A549 (cell line): ENCODE results near the gene MPL. TPM values are rescaled to one million over a fixed set of nuclear protein-coding genes. Genes with fewer than 3 reads are reported as not detected.

Source experiments
- ATAC-seq, 2 experiments: fragments of 200-7000 bp in 1 of 2; fragments of >200 bp in 1 of 2; cut with Nextera tagmentation in 1 of 2; cut with Tn5 transposase in 1 of 2; 3 replicates each; pipeline versions ENCODE4 v1.8.0 to v1.9.1; 2018 to 2020; ENCODE audit warnings: mild to moderate bottlenecking in 1 of 2, moderate library complexity in 1 of 2
- CTCF ChIA-PET: fragments of 300-600 bp; sonication (Branson Sonifier 250); formaldehyde crosslinking; extraction: SDS; loops from one replicate; lab custom pipeline; 2021; ENCODE audit warnings: antibody characterized with exemption, inconsistent platforms; lab: Yijun Ruan, JAX
- POLR2A ChIA-PET: fragments of 350-600 bp; formaldehyde crosslinking; extraction: SDS; loops from one replicate; lab custom pipeline; 2021; ENCODE audit warnings: antibody characterized with exemption, inconsistent platforms; lab: Yijun Ruan, JAX
- DNase-seq, 2 experiments: peaks; one replicate each; pipeline versions ENCODE4 v3.0.0 to v3.0.0-alpha.2; 2011 to 2016; ENCODE audit warnings: low read depth in 1 of 2, low spot score in 1 of 2
- FAIRE-seq: peaks from 2 replicates; lab custom pipeline; 2011; peaks lifted over from hg19 to GRCh38; lab: Jason Lieb, UNC
- H3K27ac ChIP-seq, 2 experiments: fragments of >200 bp; sonication (Bioruptor Twin); formaldehyde crosslinking; 3 replicates each; pipeline ENCODE4 v1.5.1; 2016 to 2017
- H3K4me1 ChIP-seq: fragments of >200 bp; sonication (Bioruptor Twin); formaldehyde crosslinking; 3 replicates; pipeline ENCODE4 v1.6.1; 2016
- H3K4me2 ChIP-seq: fragments of >200 bp; sonication (Bioruptor Twin); formaldehyde crosslinking; 3 replicates; pipeline ENCODE4 v1.6.1; 2016
- H3K4me3 ChIP-seq: fragments of >200 bp; sonication (Bioruptor Twin); formaldehyde crosslinking; 3 replicates; pipeline ENCODE4 v1.5.1; 2016
- H3K9me3 ChIP-seq: fragments of >200 bp; sonication (Bioruptor Twin); formaldehyde crosslinking; 3 replicates; pipeline ENCODE4 v1.6.1; 2016
- BCL3 ChIP-seq: fragments of >200 bp; sonication (Bioruptor Twin); formaldehyde crosslinking; IDR thresholded peaks from 3 replicates; pipeline ENCODE4 v1.6.1; 2016
- CBX2 ChIP-seq: fragments of 200-600 bp; sonication (generic); IDR thresholded peaks from 2 replicates; pipeline ENCODE4 v1.6.1; 2016; ENCODE audit warnings: low read depth, mild to moderate bottlenecking, borderline replicate concordance
- CBX8 ChIP-seq: fragments of 200-600 bp; sonication (generic); IDR thresholded peaks from 2 replicates; pipeline ENCODE4 v1.6.1; 2016
- ESRRA ChIP-seq: fragments of 150-350 bp; IDR thresholded peaks from 2 replicates; pipeline ENCODE4 v1.6.1; 2014; ENCODE audit warnings: mild to moderate bottlenecking, low read length, borderline replicate concordance
- HDAC2 ChIP-seq: fragments of 200-600 bp; sonication (generic); IDR thresholded peaks from 2 replicates; pipeline ENCODE4 v1.6.1; 2016
- HOXA7 ChIP-seq: fragments of 250-450 bp; sonication (Bioruptor Pico); IDR thresholded peaks from 2 replicates; pipeline ENCODE4 v1.5.0; 2020; ENCODE audit warnings: mild to moderate bottlenecking, moderate library complexity
- JUN ChIP-seq, 2 experiments: fragments of >200 bp; sonication (Bioruptor Twin); formaldehyde crosslinking; IDR thresholded peaks; 2 replicates in 1 of 2; 3 replicates in 1 of 2; pipeline ENCODE4 v1.6.1; 2016 to 2017
- KDM1A ChIP-seq: fragments of 200-600 bp; sonication (generic); IDR thresholded peaks from 2 replicates; pipeline ENCODE4 v1.6.1; 2016; ENCODE audit warnings: low read depth, mild to moderate bottlenecking
- KDM5A ChIP-seq: fragments of 200-600 bp; sonication (generic); IDR thresholded peaks from 2 replicates; pipeline ENCODE4 v1.6.1; 2016; ENCODE audit warnings: antibody characterized with exemption, mild to moderate bottlenecking
- MAFK ChIP-seq: fragments of 450-650 bp; IDR thresholded peaks from 2 replicates; pipeline ENCODE4 v1.6.1; 2014; ENCODE audit not compliant: partially characterized antibody
- MAX ChIP-seq: IDR thresholded peaks from 2 replicates; pipeline ENCODE4 v1.6.1; 2012
- MAZ ChIP-seq: fragments of 150-350 bp; IDR thresholded peaks from 2 replicates; pipeline ENCODE4 v1.6.1; 2014; ENCODE audit warnings: antibody characterized with exemption, low read depth, low read length, borderline replicate concordance
- MYC ChIP-seq: IDR thresholded peaks from 2 replicates; pipeline ENCODE4 v1.6.1; 2012; ENCODE audit warnings: mild to moderate bottlenecking, inconsistent platforms, low read length, improper control_type of control experiment, borderline replicate concordance
- NFE2L2 ChIP-seq: fragments of 150-350 bp; conservative IDR thresholded peaks from 2 replicates; pipeline ENCODE4 v1.6.1; 2014; ENCODE audit warnings: low read length
- NPAS2 ChIP-seq: fragments of 250-450 bp; sonication (Bioruptor Pico); IDR thresholded peaks from 2 replicates; pipeline ENCODE4 v1.8.0; 2022; ENCODE audit warnings: mild to moderate bottlenecking, moderate library complexity, borderline replicate concordance
- PHF8 ChIP-seq: fragments of 200-600 bp; sonication (generic); IDR thresholded peaks from 2 replicates; pipeline ENCODE4 v1.6.1; 2016; ENCODE audit warnings: low read depth, mild to moderate bottlenecking, antibody characterized with exemption, moderate library complexity, borderline replicate concordance
- POLR2AphosphoS2 ChIP-seq: conservative IDR thresholded peaks from 2 replicates; pipeline ENCODE4 v1.6.1; 2012; ENCODE audit warnings: low read length, improper control_type of control experiment, inconsistent platforms
- RARB ChIP-seq: fragments of 250-450 bp; sonication (Bioruptor Pico); IDR thresholded peaks from 2 replicates; pipeline ENCODE4 v1.8.0; 2021; ENCODE audit warnings: mild to moderate bottlenecking, moderate library complexity
- RCOR1 ChIP-seq: fragments of 150-350 bp; IDR thresholded peaks from 2 replicates; pipeline ENCODE4 v1.6.1; 2014; ENCODE audit warnings: antibody characterized with exemption, low read length, low read depth
- TFCP2L1 ChIP-seq: fragments of 250-450 bp; sonication (Bioruptor Pico); IDR thresholded peaks from 2 replicates; pipeline ENCODE4 v1.5.0; 2021; ENCODE audit warnings: mild to moderate bottlenecking
- TP53 ChIP-seq: fragments of 250-450 bp; sonication (Bioruptor Pico); IDR thresholded peaks from 2 replicates; pipeline ENCODE4 v1.5.0; 2021; ENCODE audit warnings: mild to moderate bottlenecking, moderate library complexity
- ZNF302 ChIP-seq: fragments of 250-450 bp; sonication (Bioruptor Pico); IDR thresholded peaks from 2 replicates; pipeline ENCODE4 v1.9.0; 2021; ENCODE audit warnings: inconsistent platforms, mild to moderate bottlenecking, moderate library complexity
- WGBS: methylation state at CpG from one replicate; pipeline ENCODE4 v1.1.6; 2017; ENCODE audit errors: missing lambda C conversion rate; 5-methylcytosine and 5-hydroxymethylcytosine counted together
- polyA plus RNA-seq, 4 experiments: library from polyadenylated mRNA; depleted of rRNA in 3 of 4; stranded (reverse); fragments of >200 nt; fragmentation: RNase III in 1 of 4; extraction: RNeasy Plus Mini Kit Qiagen cat#74134 plus additional on column Dnase treatment in 1 of 4; gene quantifications; 2 replicates in 3 of 4; 3 replicates in 1 of 4; pipeline ENCODE4 v1.2.3, GENCODE V29; 2011 to 2017
- TF ChIP-seq, protein P1 (sequence below): fragments of 200-600 bp; sonication (generic); IDR thresholded peaks from 2 replicates; pipeline ENCODE4 v1.6.1; 2016; ENCODE audit warnings: antibody characterized with exemption, mild to moderate bottlenecking, moderate library complexity
- TF ChIP-seq, protein P2 (sequence below): fragments of 150-350 bp; IDR thresholded peaks from 2 replicates; pipeline ENCODE4 v1.6.1; 2014; ENCODE audit warnings: low read depth, mild to moderate bottlenecking, low read length

MPL gene
- polyA plus RNA-seq, 2 of the 4 experiments (the other 2 are of a cell fraction) = not detected

GRCh38 chr1:43314233-43314632, 23.4 kb upstream of the MPL start:
- H3K4me2 ChIP-seq = no peak overlapping the region
- POLR2A ChIA-PET = no interaction called here
- no peak overlapping the region for H3K4me3 ChIP-seq
- whole genome bisulfite sequencing = 82% methylated on average over 5 of the region's 5 CpGs
- no peak overlapping the region for H3K27ac ChIP-seq
- FAIRE-seq (no peak), DNase-seq (no peak), ATAC-seq (no peak)
- CTCF ChIA-PET = no interaction called here
- H3K4me1 ChIP-seq = no peaks in the 10 kb centered on the region
- no peak for TF ChIP-seq POLR2AphosphoS2
- H3K9me3 ChIP-seq = no peaks in the 10 kb centered on the region

DNA sequence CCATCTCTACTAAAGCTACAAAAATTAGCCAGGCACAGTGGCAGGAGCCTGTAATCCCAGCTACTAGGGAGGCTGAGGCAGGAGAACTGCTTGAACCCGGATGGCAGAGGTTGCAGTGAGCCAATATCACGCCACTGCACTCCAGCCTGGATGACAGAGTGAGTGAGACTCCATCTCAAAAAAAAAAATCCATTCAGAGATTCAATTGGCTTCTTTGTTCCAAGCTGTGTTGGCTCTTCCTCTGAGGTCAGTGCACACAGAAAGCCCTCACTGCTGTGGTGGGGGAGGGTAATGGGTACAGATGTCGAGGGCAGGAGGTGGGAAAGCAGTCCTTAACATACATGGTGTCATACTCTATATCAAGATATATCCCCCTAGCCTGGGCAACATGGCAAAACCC, 22.1 kb upstream of the MPL start:
- no peak overlapping the region for H3K27ac ChIP-seq
- DNase-seq = no peak
- H3K4me1 ChIP-seq = no peaks in the 10 kb centered on the region
- no peak for TF ChIP-seq RCOR1
- no peak for TF ChIP-seq HDAC2
- TF ChIP-seq ZNF302 = no peak
- TF ChIP-seq BCL3 = no peak
- TF ChIP-seq, protein P1, sequence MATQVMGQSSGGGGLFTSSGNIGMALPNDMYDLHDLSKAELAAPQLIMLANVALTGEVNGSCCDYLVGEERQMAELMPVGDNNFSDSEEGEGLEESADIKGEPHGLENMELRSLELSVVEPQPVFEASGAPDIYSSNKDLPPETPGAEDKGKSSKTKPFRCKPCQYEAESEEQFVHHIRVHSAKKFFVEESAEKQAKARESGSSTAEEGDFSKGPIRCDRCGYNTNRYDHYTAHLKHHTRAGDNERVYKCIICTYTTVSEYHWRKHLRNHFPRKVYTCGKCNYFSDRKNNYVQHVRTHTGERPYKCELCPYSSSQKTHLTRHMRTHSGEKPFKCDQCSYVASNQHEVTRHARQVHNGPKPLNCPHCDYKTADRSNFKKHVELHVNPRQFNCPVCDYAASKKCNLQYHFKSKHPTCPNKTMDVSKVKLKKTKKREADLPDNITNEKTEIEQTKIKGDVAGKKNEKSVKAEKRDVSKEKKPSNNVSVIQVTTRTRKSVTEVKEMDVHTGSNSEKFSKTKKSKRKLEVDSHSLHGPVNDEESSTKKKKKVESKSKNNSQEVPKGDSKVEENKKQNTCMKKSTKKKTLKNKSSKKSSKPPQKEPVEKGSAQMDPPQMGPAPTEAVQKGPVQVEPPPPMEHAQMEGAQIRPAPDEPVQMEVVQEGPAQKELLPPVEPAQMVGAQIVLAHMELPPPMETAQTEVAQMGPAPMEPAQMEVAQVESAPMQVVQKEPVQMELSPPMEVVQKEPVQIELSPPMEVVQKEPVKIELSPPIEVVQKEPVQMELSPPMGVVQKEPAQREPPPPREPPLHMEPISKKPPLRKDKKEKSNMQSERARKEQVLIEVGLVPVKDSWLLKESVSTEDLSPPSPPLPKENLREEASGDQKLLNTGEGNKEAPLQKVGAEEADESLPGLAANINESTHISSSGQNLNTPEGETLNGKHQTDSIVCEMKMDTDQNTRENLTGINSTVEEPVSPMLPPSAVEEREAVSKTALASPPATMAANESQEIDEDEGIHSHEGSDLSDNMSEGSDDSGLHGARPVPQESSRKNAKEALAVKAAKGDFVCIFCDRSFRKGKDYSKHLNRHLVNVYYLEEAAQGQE = no peak
- TF ChIP-seq, protein P2, sequence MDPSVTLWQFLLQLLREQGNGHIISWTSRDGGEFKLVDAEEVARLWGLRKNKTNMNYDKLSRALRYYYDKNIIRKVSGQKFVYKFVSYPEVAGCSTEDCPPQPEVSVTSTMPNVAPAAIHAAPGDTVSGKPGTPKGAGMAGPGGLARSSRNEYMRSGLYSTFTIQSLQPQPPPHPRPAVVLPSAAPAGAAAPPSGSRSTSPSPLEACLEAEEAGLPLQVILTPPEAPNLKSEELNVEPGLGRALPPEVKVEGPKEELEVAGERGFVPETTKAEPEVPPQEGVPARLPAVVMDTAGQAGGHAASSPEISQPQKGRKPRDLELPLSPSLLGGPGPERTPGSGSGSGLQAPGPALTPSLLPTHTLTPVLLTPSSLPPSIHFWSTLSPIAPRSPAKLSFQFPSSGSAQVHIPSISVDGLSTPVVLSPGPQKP = no peak
- no peak for TF ChIP-seq MAFK
- TF ChIP-seq PHF8 = no peak
- no peak for TF ChIP-seq MAZ
- no peak for TF ChIP-seq JUN (IDR thresholded peaks at IDR 0.05)
- TF ChIP-seq CBX8 = no peak
- no peak for TF ChIP-seq TFCP2L1 (CRISPR knock-in tag)
- no peak for TF ChIP-seq MYC
- no peak for TF ChIP-seq NPAS2 (CRISPR knock-in tag)
- no peak for TF ChIP-seq TP53 (CRISPR knock-in tag)
- TF ChIP-seq, all 56 proteins: peak for 0
- ATAC-seq (no peak), FAIRE-seq (no peak)
- POLR2A ChIA-PET = no interaction called here
- Histone ChIP-seq H3K4me3 (no peak overlapping the region), H3K9me3 (no peaks in the 10 kb centered on the region), H3K4me2 (no peak overlapping the region)
- 47% methylated on average over 3 of the region's 3 CpGs for WGBS
- CTCF ChIA-PET = interaction anchor here (0.6 to 1.0 kb wide), 3 partner anchors 21 to 378 kb away, joined by 3 to 4 read pairs (median 3); no protein-coding TSS in a partner anchor

GRCh38 chr1:43315963-43316737, 21.5 kb upstream of the MPL start:
- TF ChIP-seq RARB (CRISPR knock-in tag) (no peak), NFE2L2 (no peak), KDM1A (no peak), CBX2 (no peak), ESRRA (no peak), MAX (no peak), KDM5A (no peak), HOXA7 (CRISPR knock-in tag) (no peak), PHF8 (no peak)
- TF ChIP-seq, protein P1 = no peak
- Histone ChIP-seq H3K9me3 (no peaks in the 10 kb centered on the region), H3K4me2 (no peak overlapping the region), H3K27ac (no peak overlapping the region), H3K4me3 (no peak overlapping the region), H3K4me1 (no peaks in the 10 kb centered on the region)
- ChIA-PET CTCF (interaction anchor here (0.6 to 1.9 kb wide), 6 partner anchors 11 to 378 kb away, joined by 3 to 5 read pairs (median 4); no protein-coding TSS in a partner anchor), POLR2A (no interaction called here)
- DNase-seq (no peak), ATAC-seq (no peak), FAIRE-seq (no peak)
- 70% methylated on average over 10 of the region's 10 CpGs for whole genome bisulfite sequencing
